Retinal pigment epithelial cell (primary cell): Measurements from ENCODE around the gene GOLGA5.
"Not testable (repeated sequence)": the region's sequence is repeated elsewhere in the genome, so short reads cannot be mapped to it uniquely, and the experiment has no call there.

ENCODE experiments used
- DNase-seq: peaks from one replicate; pipeline ENCODE4 v3.0.0-alpha.2; 2010; ENCODE audit warnings: low read depth
- H3K4me3 ChIP-seq: 2 replicates; pipeline ENCODE4 v1.5.1; 2011; ENCODE audit warnings: mild to moderate bottlenecking, low read length, control low read depth, moderate library complexity
- TF ChIP-seq, protein P1 (sequence below): conservative IDR thresholded peaks from 2 replicates; pipeline ENCODE4 v1.5.1; 2011; ENCODE audit warnings: low read depth, low read length, control low read depth, inconsistent platforms

GOLGA5 gene

DNA sequence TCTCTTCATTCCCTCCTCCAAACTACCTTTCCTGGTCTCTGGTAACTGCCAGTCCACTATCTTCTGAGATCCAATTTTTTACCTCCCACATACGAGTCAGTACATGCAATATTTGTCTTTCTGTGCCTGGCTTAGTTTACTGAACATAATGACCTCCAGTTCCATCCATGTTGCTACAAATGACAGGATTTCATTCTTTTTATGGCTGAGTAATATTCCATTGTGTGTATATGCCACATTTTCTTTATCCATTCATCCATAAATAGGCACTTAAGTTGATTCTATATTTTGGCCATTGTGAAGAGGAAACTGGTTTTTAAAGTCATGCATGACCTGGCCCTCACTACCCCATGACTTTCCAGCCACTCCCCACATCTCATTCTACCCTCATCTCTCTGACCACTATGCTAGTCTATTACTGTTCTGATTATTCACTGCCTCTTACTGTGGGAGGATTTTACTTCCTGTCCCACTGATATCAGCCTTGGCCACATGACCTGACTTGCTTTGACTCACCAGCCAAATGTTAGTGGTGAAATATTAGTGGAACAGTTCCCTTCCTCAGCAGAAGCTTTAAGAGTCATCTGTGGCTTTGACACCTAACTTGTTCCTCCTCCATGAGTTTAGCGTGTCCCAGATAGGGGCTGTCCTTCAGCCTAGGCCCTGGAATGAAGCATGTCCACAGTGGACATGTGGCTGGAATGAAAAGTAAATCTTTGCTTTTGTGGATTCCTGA is 52.2 kb downstream of the GOLGA5 start:
- H3K4me3 ChIP-seq = no peak overlapping the region
- DNase-seq = no peak
- TF ChIP-seq, protein P1, sequence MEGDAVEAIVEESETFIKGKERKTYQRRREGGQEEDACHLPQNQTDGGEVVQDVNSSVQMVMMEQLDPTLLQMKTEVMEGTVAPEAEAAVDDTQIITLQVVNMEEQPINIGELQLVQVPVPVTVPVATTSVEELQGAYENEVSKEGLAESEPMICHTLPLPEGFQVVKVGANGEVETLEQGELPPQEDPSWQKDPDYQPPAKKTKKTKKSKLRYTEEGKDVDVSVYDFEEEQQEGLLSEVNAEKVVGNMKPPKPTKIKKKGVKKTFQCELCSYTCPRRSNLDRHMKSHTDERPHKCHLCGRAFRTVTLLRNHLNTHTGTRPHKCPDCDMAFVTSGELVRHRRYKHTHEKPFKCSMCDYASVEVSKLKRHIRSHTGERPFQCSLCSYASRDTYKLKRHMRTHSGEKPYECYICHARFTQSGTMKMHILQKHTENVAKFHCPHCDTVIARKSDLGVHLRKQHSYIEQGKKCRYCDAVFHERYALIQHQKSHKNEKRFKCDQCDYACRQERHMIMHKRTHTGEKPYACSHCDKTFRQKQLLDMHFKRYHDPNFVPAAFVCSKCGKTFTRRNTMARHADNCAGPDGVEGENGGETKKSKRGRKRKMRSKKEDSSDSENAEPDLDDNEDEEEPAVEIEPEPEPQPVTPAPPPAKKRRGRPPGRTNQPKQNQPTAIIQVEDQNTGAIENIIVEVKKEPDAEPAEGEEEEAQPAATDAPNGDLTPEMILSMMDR = no peak

DNA sequence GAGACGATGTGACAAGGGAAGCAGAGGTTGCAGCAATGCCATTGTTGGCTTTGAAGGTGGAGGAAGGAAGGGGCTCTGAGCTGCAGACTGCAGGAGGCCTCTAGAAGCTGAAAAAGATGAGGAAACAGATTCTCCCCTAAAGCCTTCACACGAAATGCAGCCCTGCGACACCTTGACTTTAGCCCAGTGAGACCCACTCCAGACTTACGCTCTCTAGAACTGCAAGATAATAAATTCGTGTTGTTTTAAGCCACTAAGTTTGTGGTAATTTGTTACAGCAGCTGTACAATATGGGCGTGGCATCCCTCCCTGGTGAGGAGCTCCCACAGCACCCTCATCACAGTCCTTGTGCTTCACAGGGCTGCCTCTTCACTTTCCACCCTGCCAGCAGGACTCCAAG is 53.2 kb downstream of the GOLGA5 start:
- H3K4me3 ChIP-seq = no peak overlapping the region
- TF ChIP-seq, protein P1 = no peak
- no peak for DNase-seq

DNA sequence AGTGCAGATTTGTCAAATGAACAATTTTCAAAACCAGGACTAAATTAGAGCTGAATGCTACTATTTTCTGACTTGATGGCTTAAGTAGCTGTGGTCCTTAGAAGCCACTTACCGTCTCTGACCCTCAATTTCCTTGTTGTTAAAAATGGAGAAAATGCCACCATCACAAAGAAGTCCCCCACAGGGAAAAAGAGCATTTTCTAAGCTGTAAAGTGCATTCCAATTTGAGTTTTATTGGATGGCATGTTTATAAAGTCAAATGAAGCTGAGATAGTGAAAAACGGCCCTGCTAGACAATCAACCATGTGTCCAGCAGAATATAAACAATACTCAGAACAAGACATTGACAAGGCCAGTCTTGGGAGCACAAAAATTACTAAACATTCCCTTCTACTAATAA is 53.6 kb downstream of the GOLGA5 start:
- no peak for DNase-seq
- TF ChIP-seq, protein P1 = no peak
- H3K4me3 ChIP-seq = no peak overlapping the region

DNA sequence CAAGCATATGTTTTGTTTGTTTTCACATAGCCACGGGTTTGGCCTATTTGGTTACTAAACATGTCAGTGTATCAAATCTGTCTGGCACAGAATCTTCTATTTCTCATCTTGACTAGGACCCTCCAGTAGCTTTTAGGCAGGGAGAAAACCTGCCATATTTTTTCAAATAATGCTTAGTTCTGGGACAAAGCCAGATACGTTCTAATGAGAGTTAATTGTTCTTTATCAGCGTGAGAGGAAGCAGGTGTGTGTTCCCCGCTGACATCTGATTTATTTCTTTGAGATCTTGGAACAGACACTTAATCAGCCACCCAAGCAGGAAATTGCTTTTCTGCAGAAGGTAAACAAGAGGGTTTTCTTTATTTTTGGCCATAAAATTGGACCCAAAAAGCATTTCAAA is 54.8 kb downstream of the GOLGA5 start:
- TF ChIP-seq, protein P1 = no peak
- no peak overlapping the region for H3K4me3 ChIP-seq
- DNase-seq = no peak

DNA sequence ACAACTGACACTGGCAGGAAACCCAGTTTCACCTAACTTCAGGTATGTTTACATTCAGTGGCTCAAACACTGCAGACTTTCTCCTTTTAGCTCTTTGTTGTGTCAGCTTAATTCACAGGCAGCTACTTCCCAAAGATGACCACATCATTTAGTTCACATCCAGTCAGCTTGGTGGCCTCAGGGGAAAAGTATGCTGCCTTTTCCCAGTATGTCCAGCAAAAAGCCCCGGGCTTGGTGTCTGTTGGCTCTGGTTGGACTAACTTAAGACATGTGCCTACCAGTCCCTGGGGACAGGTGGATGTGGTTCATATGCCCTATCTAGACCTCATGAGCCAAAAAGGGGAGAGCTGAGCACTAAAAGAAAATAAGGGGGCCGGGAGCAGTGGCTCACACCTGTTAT is 56.4 kb downstream of the GOLGA5 start:
- DNase-seq = no peak
- TF ChIP-seq, protein P1 = no peak
- no peak overlapping the region for H3K4me3 ChIP-seq

DNA sequence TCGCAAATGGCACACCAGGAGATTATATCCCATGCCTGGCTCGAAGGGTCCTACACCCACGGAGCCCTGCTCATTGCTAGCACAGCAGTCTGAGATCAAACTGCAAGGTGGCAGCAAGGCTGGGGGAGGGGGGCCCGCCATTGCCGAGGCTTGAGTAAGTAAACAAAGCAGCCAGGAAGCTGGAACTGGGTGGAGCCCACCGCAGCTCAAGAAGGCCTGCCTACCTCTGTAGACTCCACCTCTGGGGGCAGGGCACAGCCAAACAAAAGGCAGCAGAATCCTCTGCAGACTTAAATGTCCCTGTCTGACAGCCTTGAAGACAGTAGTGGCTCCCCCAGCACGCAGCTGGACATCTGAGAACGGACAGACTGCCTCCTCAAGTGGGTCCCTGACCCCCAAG is 59.0 kb downstream of the GOLGA5 start:
- DNase-seq = not testable (repeated sequence)

DNA sequence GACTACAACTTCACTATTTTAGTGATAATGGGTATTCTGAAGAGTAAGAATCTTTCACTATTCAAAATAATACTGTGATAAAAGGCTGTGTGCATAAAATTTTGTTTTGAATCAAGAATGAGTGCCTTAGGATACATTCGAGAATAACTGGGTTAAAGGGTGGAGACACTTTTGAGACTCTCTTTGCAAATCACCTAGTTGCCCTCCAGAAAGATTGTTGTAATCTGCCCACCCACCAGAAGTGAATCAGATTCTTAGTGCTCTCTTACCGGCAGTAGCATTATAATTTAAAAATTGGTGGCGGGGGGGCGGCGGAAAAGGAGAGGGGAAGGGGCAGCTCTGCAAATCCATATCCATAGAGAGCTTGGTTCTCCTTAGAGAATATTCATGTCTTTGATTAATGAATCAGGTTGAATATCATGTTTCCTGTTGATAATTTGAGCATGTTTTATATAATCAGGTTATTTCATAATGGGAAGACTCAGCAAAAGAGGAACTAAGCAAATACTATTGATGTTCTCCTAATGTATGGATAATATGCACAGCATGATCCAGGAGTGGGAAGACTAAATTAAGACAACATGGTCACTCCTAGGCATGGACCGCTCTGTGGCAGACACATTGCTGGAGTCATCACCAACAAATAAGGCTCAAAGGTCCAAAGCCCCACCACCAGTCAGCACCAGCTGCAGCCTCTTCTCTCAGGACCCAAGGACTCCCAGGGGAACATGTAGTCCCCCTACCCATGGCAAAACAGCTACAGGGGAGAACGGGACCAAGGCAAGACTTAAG is 66.1 kb downstream of the GOLGA5 start:
- TF ChIP-seq, protein P1 = no peak
- DNase-seq = no peak
- no peak overlapping the region for H3K4me3 ChIP-seq

More for the DNA sequence above, 59.0 kb downstream of the GOLGA5 start:
- not testable (repeated sequence) for H3K4me3 ChIP-seq
